Amniotic epithelial cell (primary cell): ENCODE results near the gene TAF1C.
"Not testable (repeated sequence)": the region's sequence is repeated elsewhere in the genome, so short reads cannot be mapped to it uniquely, and the experiment has no call there.

Experiments used
- DNase-seq: peaks from one replicate; pipeline ENCODE4 v3.0.0-alpha.2; 2010; ENCODE audit warnings: low read depth

Gene TAF1C, protein sequence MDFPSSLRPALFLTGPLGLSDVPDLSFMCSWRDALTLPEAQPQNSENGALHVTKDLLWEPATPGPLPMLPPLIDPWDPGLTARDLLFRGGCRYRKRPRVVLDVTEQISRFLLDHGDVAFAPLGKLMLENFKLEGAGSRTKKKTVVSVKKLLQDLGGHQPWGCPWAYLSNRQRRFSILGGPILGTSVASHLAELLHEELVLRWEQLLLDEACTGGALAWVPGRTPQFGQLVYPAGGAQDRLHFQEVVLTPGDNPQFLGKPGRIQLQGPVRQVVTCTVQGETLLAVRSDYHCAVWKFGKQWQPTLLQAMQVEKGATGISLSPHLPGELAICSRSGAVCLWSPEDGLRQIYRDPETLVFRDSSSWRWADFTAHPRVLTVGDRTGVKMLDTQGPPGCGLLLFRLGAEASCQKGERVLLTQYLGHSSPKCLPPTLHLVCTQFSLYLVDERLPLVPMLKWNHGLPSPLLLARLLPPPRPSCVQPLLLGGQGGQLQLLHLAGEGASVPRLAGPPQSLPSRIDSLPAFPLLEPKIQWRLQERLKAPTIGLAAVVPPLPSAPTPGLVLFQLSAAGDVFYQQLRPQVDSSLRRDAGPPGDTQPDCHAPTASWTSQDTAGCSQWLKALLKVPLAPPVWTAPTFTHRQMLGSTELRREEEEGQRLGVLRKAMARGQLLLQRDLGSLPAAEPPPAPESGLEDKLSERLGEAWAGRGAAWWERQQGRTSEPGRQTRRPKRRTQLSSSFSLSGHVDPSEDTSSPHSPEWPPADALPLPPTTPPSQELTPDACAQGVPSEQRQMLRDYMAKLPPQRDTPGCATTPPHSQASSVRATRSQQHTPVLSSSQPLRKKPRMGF

DNA sequence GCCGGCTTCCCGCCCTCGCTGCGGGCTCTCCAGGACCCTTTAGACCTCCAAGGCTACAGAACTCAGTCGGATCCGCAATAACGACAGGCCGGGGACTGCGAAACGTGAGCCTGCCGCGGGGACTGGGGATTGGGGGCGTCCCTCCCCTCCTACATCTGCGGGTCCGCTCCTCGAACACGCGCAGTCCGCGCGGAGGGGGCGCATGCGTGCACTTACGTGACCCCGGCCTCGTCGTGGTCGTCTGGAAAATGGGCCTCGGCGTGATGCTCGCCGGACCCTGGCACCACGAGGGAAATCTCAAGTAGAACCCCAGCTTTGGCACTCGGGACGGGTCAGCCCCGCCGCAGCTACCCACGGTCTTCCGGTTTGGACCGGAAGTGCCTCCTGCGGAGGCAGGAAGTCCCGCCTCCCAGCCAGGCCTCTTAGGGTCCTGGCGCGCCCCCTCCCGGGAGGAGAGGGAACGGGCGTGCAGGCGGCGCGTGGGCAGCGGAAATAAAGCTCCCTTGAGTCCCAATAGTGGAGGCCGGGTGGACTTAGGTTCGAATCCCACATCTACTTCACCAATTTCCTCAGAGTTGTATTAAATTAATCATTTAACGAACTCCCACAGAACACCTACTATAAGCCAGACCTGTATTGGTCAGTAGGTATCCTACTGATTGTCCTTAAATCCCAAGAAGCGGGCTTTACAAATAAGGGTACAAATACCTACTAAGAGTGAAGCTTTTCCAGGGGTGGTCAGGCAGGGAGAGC lies at the start of gene TAF1C:
Gene TAF1C, minus strand, starts transcription at position 373 of the 753 bp plus-strand sequence. CDS start 2,069 bp downstream, outside the sequence.
- DNase-seq: peak; percentile 88

DNA sequence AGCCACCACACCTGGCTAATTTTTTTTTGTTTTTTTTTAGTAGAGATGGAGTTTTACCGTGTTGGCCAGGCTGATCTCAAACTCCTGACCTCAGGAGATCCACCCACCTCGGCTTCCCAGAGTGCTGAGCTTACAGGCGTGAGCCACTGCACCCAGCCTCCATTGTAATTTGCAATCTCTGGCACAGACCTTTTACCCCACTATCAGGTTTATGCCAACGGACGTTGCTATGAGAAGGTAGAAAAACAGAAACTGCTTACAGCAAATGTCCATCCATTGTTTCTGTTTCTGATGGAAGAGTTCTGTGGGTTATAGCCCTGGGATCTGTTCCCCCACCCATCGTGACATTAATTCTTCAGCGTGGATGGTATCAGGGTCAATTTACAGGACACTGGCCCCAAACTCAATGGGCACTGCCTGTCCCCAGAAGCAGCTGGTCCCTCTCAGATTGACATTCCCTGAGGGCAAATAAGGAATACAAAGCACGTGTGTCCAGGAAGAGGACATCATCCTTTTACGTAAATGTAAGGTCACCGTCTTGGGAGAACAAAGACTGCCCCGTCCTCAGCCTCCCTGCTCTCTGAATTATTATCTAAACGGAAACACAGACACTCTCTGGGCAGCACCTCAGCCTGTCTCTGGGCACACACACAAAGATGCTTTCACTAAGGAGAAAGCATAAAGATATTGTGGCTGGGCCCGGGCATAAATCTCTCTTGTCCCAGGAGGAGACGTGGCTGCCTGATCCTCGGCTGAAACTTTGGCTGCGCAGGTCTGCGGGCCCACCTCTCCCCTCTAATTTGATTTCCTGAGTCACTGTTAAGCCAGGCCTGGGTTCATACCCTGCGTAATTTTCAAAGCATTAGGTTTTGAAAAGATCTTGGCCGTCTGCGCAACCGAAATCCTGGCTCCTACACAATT lies 47.7 kb upstream of the TAF1C start:
- DNase-seq: no peak

DNA sequence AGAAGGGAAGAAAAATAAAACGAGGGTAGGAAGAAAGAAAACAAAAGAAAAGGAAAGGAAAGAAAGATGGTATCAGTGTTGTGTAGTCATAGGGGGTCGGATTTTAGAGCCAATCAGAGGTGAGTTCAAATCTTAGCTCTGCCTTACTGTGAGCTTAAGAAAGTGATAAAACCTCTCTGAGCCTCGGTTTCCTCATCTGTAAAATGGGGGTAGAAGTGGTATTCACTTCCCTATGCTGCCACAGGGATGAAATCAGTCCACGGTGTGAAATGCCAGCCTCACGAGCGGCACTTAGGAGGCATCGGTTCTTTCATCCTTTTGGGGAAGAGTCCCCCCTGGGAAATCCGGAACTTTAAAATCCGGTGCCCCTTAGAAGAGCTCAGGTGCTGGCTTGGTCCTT lies 46.9 kb upstream of the TAF1C start:
- DNase-seq: no peak

DNA sequence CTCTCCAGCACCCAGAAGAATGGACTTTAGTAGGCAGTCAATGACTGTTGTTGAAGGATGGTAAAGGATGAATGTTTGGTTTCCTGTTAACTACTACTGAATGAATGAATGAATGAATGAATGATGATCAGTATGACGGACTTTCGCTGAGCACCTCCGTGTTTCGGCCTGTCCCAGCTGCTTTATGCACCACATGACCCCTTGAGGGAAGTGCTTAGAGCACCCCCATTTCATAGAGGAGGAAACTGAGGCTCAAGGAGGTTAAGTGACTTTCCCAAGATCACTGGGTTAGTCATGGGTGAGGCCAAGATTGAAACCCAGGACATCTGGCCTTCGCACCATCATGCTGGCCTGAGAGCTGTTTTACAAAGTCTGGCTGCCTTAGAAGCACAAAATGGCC lies 46.1 kb upstream of the TAF1C start:
- DNase-seq: no peak

DNA sequence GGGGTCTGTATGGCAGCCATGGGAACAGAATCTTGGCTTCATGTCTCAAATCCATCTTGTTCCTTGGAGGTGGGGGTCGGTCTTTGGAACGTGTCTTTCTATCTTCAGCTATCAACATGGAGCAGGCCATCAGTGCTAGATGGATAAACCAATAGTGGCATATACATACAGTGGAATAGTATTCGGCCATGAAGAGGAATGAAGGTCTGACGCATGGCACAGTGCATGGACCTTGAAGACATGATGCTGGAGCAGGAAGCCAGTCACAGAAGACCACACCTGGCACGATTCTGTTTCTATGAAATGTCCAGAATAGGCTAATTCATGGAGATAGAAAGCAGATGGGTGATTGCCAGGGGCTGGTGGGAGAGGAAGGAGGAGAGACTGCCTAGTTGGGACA lies 45.2 kb upstream of the TAF1C start:
- no peak for DNase-seq

DNA sequence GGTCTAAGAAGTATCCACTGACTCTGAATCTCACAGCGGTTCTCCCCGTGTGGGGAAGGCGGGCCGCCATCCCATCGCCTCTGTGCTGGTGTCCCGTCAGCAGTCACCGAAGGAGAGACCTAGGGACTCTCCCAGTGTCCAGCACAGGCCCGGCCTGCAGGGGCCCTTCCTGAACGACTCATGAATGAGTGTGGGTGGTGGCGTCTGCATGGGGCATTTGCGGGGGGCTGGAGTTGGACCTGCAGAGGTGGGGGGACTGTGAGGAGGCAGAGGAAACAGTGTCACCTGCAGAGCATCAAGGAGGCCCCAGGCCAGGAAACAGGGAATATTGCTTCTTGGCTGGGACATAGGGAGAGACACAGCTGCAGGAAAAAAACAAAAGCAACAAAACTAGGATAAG lies 42.6 kb upstream of the TAF1C start:
- DNase-seq: no peak

DNA sequence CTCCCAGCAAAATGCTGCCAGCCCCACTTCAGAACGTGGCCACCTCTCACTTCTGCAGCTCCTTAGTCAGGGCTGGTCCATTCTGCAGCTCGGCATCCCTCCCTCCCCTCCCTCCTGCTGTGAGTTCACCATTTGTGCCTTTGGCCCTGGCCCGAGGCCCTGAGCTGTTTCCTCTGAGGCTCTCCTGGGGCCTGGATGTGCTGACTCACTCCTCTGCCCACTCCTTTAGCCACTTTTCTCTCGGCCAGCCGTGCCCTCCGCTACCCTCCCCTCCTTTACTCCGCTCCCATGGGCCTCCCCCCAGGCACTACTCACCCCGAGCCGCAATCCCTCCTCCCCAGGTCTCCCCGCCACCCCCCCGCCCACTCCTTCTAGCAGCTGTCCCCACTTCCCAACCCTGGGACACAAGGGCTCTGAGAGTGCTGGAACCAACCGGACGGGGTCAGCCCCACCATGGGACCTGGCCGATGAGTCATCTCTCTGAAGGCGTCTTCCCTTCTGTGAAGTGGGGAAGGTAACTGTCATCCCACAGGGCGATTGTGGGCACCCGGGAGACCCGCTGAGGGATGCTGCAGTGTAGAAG lies 41.5 kb upstream of the TAF1C start:
- DNase-seq: peak; percentile 86

DNA sequence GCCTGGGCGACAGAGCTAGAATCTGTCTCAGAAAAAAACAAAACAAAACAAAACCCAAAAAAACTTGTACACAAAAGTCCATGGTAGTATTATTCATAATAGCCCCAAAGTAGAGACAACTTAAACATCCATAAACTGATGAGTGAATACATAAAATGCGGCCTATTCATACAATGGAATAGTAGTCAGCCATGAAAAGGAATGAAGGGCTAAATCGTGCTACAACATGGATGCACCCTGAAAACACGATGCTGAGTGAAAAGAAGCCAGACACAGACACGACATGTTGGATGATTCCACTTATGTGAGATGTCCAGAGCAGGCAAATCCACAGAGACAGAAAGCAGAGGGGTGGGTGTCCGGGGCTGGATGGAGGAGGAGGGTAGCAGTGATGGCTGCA lies 40.7 kb upstream of the TAF1C start:
- DNase-seq: no peak

DNA sequence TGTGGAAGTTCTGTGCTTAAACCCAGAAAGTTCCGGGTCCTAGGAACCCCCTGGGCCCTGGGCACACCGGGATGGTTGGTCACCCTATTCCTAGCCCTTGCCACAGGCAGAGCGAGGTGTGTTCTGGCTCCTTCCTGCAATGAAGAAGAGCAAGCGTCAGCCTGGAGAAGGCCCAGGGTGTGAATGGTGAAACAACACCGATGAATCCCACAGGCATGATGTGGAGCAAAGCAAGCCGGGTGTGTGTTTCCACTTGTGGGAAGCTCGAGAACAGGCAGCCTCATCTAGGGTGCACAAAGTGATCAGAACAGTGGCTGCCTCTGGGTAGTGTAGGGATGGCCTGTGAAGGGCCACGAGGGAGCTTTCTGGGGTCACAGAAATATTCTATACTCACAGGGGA lies 39.2 kb upstream of the TAF1C start:
- DNase-seq: no peak

DNA sequence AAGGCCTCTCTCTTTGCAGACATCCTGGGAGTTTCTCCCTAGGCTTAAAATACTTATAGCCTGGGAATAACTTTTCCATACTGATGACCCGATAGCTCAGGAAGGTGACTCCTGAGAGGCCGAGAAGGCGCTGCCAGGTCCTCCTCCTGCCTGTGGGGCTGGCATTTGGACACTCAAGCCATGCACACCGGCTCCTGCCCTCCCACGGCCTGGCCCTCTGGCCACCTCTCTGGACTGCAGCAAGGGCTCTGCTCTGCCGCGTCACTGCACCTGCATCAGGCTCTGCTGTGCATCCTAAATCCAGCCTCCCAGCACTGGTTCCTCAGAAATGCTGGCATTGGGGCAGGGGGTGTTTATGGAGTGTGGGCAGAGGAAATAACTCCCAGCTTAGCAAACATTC lies 38.7 kb upstream of the TAF1C start:
- no peak for DNase-seq

DNA sequence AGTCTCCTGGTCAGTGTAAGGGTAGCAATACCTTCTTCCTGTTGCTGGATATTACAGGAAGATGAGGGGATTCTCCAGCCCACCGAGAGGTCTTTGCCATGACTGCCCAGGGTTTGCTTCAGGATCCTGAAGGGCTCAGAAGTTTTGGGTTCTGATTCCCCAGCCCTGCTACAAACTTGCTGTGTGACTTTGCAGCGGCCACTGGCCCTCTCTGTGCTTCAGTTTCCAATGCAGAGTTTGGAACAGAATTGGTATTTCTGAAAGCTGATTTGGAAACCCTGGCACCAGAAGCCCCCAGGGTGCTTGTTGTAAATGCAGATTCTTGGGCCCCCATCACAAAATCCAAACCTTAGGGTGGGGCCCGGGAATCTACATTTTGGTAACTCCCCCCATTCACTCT lies 38.3 kb upstream of the TAF1C start:
- no peak for DNase-seq

DNA sequence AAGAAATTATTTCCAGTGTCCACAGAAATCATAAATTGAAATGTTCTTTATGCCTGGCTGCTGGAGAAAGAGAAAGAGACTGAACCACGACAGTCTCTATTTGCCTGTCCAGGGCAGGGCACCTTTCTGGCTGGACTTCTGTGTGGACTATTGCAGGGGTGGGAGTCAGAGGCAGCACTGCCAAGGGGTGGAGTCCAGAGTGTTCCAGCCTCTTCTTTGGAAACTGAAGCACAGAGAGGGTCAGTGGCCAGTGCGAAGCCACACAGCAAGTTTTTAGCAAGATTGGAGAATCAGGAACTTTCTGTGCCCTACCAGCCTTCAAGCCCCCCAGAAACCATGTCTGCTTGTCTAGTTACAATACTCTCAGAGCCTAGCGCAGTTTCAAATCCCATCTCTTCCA lies 37.7 kb upstream of the TAF1C start:
- no peak for DNase-seq

DNA sequence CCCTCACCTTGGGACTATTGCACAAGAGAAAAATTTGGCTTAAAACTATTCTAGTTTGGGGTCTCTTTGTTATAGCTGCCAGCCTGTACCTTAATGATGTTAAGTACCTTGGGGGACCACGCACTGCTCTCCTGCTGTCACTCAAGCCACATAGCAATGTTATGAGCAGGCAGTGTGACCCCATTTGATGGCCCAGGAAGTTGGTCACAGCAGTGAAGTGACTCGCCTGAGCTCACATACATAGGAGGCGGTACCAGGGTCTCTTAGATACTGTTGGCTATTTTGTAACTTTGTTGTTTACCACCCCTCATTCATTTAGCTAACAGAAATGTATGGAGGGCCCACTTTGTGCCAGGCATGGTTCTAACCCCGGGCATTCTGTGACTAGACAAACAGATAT lies 36.6 kb upstream of the TAF1C start:
- no peak for DNase-seq

DNA sequence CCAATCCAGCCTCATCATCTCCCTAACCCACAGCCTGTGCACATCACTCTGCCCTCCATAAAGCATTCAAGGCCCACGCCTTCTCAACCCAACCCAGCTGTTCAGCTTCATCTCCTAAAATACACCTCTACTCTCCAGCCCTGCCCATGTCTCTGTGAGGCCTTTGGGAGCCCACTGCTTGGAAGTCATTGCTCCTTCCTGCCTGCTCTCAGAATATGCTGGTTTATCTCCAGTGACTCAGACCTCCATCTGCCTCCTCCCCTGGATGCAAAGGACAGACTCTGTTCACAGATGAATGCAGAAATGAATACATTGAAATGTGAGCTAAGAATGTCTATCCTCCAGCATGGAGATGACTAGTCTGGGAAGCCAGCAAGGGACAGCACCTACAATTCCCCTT lies 34.0 kb upstream of the TAF1C start:
- DNase-seq: peak; percentile 41

DNA sequence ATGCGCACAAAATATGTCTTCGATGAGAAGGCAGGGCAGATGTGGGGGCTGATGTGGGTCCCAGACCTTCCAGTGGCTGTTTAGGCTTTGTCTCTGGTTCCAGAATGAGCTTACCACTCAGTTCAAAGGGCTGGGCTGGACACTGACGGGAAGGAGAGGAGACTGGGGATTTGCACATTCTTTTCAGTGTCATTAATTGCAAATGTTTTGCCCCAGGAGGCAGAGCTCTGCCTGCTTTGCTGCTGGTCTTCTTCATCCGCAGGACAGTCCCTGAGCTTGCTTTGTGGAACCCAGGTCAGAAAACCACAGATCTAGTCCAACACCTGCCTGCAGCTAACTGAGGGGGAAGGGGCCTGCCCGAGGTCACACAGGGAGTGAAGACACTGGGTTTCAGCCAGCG lies 32.1 kb upstream of the TAF1C start:
- no peak for DNase-seq

DNA sequence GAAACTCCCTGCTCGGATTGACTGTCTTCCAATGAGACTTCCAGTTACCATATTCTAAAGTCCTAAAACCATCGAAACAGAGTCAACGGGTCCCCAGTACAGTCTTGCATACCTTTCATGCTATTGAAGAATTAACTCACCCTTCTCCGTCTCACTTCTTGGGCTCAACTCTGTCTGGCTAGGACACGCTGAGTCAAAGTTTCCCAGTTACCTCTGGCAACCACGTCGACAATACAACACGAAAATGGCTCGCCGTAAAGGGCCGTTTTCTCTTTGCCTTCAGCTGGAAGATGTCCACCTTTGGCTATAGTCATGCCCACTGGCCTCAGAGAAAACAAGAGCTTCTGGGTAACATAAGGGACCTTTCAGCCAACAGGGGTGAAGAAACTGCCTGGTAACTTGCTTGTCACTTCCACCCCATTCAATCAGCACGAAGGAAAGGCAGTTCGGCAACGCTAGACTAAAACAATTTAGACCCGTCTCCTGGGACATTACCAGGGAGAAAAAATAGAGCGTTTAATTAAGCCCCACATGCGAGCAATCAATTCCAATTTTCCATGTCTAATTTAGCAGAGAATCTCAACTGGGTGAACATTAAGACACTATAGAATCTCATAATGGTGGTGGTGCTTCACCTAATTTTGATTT lies 31.4 kb upstream of the TAF1C start:
- no peak for DNase-seq

DNA sequence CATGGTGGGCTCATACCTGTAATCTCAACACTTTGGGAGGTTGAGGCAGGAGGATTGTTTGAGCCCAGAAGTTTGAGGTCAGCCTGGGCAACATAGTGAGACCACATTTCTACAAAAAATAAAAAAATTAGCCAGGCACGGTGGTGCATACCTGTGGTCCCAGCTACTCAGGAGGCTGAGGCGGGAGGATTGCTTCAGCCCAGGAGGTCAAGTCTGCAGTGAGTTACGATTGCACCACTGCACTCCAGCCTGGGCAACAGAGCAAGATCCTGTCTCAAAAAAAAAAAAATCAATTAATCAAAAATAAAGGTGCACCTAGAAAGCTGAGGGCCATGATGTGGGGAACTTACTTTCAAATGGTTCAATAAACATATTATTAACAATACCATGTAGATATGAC lies 29.3 kb upstream of the TAF1C start:
- DNase-seq: not testable (repeated sequence)

DNA sequence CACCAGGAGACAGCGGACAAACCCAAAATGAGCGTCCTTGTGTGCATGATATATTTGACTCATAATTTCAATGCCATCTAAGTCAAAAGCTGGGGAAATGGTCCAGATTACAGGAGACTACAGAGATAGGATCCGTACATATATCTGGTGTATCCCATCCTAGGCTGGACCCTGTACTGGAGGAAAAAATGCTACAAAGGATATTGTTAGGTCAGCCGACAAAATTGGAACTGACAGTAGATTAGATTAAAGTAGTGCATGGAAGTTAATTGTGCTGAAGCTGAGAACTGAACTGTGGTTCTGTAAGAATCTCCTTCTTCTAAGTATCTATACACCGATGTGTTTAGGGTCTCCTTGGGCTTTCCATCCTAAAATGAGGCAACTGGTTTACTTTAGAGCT lies 28.7 kb upstream of the TAF1C start:
- no peak for DNase-seq

DNA sequence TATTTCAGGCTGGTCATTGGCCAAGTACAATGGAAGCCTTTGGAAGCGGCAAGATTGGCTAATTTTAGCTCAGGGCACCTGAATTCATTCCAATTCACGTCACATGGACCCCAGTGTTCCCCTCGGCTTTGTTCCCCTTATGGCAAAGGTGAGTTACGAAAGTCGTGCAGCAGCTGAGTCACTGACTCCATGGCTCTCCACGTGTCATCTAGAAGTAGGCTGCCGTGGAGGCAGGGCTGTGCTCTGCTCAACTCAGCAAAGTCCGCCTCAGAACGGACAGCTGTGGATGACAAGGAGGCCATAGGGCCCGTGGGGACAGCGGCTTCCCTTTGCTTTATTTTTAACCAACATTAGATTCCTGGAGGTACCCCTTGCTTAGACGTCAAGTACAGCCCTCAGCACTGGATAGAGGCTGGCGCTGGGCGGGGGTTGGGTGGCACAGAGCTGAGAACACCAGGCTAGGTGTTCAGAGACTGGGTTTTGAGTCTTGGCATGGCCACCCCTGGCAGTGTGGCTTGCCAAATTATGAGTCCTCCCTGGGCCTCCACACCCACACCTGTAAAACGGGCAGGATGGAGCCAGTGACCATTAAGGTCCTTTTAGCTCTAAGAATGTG lies 27.7 kb upstream of the TAF1C start:
- DNase-seq: no peak

DNA sequence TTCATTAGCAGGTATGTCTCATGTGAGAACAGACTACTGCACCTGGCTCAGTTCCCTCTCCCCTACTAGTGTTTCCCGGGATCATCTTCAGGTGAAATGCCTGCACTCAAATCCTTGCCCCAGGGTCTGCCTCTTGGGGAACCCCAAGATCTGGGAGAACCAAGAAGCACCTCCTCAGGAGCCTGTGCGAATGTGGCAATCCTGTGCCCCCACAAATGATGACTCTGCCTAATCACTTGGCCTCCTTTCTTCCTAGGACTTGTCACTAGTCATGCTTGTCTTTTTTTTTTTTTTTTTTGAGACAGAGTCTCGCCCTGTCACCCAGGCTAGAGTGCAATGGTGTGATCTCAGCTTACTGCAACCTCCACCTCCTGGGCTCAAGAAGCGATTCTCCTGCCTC lies 25.8 kb upstream of the TAF1C start:
- DNase-seq: no peak
